Uterus (tissue), 2 donors: ENCODE data around the gene SYT2.
"Not testable (repeated sequence)": the region's sequence is repeated elsewhere in the genome, so short reads cannot be mapped to it uniquely, and the experiment has no call there.

Experiments
- CTCF ChIP-seq, 4 experiments: fragments of 200-600 bp in 2 of 4; fragments of 450-650 bp in 2 of 4; sonication (generic) in 2 of 4; IDR thresholded peaks; one replicate each; pipeline ENCODE4 v1.5.1; 2016 to 2019; ENCODE audit warnings: antibody characterized with exemption in 4 of 4, mild to moderate bottlenecking in 2 of 4, moderate library complexity in 1 of 4
- POLR2A ChIP-seq, 2 donors: fragments of 450-650 bp; IDR thresholded peaks; one replicate each; pipeline ENCODE4 v1.6.1; 2016; ENCODE audit warnings: antibody characterized with exemption in 2 of 2, mild to moderate bottlenecking in 1 of 2, moderate library complexity in 1 of 2

GRCh38 chr1:202638701-202639305 is 71.5 kb downstream of the SYT2 start:
- TF ChIP-seq POLR2A, CTCF (IDR thresholded peaks at IDR 0.05): not testable (repeated sequence)
